IPS-NIHi7 (cell line): ENCODE results near the gene SDC1.
A peak's percentile ranks its signal among the peaks of the same experiment; 100 is the strongest.
"Not testable (repeated sequence)": the region's sequence is repeated elsewhere in the genome, so short reads cannot be mapped to it uniquely, and the experiment has no call there.

Experiments used
- DNase-seq: peaks from one replicate; pipeline ENCODE4 v3.0.0; 2012; ENCODE audit warnings: mixed read lengths; ENCODE audit errors: extremely low spot score

Gene SDC1

DNA sequence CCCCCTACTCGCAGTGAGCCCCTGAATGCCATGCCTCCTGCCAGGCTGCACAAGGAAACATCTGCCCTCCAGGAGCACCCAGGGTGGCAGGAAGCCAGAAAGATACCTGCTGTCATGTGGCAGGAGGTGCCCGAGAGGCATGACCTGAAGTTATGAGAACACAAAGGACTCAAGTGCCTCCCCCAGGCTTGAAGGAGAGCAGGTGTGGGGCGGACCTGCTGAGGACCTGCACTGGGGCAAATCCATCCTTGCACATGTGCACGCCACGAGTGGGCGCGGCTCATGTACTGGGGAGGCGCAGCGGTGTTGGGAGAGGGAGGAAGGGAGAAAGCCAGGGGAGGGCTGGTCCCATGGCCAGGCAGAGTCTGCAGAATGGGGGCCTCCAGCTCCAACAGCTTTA is 26.9 kb downstream of the SDC1 start:
- DNase-seq, result no peak

DNA sequence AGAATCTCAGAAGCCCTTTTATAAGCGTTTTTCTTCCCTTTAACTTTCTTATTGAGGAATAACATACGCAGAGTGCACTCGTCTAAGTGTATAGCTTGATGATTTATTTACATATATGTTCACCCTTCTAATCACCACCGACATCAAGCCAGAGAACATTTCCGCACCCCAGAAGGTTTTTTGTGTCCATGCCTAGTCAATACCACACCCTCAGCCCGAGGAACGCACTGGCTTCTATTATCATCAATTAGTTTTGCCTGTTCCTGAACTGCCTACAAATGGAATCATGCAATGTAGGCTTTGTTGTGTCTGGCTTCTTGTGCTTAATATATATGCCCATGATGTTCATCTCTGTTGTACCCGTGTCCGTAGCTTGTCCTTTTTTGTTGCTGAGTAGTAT is 27.7 kb downstream of the SDC1 start:
- no peak for DNase-seq

DNA sequence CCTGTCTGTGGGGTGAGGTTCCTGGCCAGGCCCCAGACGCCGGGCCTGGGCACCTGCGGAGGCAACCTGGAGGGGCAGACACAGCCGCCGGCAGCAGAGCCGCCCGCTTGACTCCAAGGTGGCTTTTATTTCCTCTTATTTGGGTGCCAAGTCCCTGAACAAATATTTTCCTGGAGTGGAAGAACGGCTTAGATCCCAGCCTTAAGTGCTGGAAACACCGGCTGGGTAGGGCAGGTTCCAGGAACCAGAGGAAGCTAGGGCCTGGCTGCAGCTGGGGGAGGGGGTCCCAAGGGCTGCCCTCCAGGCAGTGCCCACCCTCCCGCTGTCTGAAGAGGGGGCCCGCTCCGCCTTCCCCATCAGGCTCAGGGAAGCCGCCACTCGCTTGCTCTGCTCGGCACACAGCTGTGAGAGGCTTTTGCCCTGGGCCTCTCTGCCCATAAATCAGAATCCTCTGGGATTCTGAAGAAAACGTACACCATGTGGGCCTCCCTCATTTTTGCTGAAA is 28.2 kb downstream of the SDC1 start:
- DNase-seq, result no peak

DNA sequence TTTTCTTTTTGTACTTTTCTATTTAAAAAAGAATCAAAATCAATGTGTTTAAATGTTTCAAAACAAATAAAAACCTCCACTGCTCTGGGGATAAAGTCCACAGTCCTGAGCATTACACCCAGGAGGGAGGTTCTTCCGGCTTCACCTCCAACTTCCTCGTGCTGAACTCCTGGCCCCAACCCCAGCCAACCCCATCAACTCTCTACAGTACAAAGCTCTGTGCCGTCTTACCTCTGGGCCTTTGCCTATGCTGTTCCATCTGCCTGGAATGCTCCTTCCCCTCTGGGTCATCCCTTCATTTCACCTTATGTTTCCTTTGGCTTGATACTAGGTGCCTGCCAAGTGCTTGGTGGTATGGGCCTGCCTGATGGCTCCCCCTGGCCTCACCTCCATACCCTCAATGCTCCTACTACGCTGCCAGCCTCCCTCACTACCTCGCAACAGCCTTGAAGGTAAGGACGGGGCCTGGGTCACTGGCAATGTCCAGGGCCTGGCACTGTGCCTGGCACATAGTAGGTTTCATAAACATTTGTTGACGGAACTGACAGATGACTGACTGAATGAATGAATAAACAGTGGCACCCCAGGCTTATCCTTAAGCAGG is 28.8 kb downstream of the SDC1 start:
- no peak for DNase-seq

DNA sequence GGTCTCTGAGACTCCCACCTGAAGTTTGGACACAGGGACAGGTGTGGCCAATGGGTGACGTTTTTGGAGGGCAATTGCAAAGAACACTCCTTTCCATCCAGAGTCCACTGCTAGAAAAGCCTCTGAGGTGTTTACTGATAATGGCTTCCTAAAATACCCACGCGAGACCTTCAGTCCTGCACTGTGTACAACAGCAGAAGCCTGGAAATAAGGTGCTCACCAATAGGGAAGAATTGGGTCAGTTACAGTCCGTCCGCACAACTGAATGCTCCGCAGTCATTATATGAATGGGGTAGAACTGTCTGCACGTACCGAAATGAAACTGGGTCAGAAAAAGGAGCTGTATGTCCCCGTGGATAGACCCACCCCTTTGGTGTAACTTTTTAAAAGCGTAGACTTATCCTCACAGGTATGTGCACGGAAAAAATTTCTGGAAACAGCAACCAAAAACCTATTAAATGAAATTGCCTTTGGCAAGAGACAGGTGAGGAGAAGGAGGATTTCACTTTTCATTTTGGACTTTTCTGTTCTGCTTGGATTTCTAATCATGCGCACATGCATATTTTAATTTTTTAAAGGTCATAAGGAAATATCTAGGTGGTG is 29.4 kb downstream of the SDC1 start:
- DNase-seq, result no peak

DNA sequence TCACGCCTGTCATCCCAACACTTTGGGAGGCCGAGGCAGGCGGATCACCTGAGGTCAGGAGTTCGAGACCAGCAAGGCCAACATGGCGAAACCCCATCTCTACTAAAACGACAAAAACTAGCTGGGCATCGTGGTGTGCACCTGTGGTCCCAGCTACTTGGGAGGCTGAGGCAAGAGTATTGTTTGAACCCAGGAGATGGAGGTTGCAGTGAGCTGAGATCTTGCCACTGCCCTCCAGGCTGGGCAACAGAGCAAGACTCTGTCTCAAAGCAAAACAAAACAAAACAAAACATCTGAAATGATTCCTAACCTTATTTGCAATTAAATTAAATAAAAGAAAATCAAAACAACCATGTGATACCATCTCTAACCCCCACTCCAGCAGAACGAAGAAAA is 29.9 kb downstream of the SDC1 start:
- not testable (repeated sequence) for DNase-seq

DNA sequence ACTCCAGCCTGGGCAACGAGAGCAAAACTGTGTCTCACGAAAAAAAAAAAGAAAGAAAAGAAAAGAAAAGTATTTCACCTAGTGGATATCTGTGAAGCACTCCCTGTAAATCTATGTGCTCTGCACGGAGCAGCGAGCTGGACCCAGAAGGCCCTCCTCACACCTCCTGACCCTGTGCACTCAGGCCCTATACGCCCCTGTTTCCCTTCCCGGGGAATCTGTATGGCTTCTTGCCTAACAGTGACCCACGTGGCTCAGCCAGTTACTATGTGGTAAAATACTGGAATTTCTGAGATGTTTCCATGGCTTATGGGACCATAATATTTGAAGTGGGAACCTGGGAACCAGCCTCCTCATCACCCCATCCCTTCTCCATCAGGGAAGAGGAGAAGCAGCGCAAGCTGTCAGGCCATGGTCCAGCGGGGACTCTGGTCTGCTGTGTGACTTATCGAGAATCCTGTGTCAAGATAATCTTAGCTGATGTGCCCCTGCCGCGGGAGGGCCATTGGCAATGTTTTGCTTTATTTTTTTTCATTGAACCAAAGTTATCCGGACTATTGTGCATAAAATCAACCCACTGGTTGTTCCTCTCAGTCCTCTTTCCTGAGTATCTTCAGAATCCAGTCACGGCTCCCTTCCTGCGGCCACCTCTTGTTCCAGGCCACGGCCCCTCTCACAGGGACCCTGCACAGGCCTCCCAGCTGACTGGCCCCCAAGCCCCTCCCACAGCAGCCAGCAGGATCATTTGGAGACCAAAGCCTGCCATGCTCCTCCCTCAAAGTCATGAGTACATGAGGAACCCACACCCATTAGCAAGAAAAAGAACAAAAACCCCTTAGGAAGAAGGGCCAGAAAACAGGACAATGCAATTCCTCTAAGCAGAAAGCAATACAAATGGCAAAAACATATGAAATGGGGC is 30.6 kb downstream of the SDC1 start:
- no peak for DNase-seq

DNA sequence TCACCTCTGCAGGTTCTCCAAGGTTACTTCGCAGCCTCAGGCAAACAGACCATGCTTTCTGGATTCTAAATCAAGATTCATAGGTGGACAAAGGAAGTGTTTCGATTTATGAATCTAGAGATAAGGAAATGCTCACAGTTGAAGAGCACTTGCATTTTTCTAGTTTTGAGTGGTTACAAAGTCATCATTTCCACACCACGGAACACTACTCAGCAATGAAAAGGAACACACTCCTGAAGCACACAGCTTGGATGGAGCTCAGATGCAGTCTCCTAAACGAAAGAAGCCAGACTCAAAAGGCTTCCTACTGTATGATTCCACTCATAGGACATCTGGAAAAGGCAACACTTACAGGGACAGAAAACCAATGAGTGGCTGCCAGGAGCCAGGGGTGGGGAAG is 31.7 kb downstream of the SDC1 start:
- DNase-seq, result no peak

DNA sequence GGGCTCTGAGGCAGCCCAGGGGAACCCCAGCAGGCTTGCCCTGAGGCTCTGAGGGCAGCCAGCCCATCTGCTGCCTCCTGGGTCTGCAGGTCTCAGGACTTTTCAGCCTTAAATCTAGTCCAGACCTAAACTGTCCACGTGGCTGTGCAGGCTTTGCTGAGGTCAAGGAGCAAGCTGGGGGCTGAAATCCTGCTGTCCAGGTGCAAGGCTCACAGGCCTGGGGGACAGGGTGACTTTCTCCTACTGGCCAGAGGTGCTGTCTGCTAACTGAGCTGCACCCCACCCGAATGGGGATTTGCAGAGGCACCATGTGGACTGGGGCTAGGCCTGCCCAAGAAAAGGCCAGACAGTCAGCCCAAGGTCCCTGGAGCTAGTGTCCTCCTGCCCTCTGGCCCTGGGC is 32.1 kb downstream of the SDC1 start:
- no peak for DNase-seq

DNA sequence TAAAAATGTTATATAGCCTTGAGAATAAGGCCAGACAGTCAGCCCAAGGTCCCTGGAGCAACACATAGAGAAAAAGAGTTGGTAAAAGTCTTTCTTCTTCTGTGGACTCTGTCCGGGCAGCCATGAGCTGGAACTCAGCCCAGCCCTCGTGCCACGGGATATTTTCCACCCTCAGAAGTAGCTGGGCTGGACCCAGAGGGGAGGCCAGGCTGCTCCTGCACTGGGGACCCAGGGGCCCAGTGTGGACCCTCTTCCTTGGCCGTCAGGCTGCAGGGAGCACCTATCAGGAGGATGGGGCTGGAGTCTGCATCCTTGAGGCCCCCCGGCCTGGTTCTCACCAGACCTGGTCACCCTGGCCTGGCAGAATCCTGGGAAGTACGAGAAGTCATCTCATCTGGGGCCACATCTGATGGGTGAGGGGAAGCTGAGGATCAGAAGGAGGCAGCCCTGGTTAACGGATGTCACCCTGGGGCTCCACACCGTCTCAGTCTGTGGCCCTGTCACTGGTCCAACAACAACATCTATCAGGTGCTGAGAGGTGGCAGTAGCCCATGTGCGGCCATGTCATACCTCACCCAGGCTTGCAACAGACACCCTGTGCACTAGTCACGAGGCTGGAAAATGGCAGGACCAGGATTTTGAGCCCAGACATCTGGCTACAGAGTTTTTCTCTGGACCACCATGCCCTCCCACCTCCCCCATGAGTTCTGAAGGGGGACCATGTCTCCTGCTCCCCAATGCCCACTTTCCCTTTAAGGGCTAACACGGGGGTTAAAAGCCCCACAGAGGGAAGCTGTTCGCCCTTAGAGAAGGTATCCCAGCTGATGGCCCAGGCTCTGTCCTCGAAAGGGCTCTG is 33.0 kb downstream of the SDC1 start:
- no peak for DNase-seq

DNA sequence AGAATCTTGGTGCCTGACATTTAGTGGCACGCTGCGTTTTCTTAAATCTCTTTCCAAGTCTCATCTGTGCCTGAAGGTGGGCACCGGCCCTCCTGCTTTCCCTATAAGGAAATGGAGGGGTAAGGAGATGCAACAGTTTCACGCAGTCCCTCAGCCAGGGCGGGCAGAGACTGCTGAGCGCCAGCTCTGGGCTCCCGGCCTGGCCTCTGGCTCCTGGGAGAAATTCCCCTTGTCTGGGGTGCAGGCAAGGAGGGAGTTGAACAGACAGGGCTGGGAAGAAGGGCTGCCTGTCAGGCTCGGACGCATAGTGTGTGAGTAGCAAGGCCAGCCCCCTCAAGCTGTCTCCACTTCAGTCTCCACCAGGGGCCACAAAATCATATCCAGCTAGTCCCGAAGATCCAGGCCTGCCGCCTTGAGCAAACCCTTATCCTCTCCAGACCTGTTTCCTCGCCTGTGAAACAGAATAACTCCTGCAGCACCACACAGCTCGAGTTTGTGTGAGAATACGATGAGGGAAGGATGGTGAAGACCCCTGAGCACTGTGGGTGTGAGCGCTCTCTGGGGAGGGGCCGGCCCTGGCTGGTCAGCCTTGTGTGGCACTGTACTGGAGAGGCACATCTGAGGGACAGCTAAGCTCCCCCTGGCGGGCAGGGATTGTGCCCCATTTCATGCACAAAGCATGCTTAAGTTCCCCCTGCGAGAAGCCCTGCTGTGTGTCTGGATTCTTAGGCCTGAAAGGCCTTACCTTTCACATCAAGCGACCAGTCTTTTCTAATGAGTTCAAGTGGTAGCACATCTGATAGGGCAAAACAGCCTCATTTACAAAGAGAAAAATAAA is 33.8 kb downstream of the SDC1 start:
- DNase-seq, result peak; percentile 64

DNA sequence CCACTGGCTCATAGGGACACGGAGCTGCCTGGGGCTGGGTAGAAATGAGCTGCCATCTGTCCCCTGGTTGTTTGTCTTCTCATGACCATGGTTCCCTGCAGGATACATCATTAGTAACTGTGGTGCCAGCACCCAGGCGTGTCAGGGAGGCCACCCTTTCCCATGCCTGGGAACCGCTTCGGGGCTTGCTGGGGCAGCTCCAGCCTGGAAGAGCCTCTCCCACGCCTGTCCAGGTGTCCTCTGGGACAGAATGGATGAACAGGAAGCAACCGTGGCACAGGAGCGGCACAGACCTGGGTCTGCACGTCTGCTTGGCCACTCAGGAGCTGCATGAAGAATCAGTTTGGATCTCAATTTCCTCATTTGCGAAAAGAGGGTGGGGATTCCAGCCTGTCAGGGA is 34.8 kb downstream of the SDC1 start:
- DNase-seq, result no peak

DNA sequence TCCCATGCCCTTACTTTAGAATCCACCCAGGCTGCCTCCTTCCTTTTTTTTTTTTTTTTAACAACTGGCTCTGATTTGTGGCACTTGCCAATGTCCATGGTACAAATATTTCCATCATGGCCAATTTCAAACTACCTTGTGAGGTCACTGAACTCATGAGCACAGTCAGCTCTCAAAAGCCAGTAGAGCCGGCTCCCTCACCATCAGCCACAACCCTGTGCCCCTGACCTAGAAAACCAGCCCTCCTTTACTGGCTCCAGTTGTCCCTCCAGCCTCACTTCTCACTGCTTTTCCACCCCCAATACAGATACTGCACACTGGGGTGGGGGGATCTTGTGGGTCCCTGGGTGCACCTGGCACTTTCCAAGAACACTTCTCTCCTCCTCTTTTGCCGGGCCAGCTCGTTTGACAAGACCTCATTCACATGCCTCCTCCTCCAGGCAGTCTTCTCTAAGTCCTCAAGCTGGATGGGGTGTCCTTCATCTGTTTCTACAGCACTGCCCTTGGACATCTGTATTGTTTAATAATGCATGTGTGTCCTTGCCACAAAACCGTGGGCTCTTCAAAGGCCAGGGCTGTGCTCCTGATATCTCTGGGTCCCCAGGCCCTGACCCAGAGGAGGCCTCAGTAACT is 35.5 kb downstream of the SDC1 start:
- DNase-seq, result no peak

DNA sequence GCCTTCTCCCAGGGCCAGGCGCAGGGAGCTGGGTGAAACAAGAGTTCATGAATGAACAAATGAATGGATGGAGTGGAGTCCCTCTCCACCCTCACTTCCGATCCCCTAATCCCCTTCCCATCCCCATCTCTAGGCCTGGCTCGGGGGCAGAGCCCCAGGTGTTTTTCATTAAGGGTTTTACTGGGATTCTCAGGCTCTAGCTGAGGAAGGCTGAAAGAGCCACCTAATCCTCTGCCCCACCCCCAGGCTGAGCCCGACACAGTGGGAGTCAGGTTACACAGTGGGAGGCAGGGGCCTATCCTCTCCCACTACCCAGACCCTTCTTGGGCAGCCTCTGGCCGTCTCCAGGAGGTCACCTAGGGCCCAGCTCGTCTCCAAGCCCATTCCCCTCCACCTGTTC is 36.1 kb downstream of the SDC1 start:
- peak; percentile 49 for DNase-seq

DNA sequence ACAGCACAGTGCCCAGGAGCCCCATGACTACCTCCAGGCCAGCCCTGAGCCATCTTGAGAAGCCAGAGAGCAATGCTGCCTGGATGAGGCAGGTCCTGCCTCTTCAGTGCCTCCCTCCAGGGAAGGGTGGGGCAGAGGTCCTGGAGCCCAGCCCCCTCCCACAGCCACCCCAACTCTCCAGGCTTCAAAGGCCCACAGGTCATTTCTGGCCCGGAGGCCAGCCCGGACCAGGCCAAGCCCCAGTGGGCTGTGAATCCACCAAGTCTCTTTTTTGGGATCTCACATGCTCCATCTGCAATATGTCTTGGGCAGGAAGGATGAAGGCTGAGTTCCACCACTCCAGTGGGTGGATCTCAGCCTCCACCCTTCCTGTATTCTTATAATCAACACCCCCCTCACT is 36.7 kb downstream of the SDC1 start:
- DNase-seq, result no peak

DNA sequence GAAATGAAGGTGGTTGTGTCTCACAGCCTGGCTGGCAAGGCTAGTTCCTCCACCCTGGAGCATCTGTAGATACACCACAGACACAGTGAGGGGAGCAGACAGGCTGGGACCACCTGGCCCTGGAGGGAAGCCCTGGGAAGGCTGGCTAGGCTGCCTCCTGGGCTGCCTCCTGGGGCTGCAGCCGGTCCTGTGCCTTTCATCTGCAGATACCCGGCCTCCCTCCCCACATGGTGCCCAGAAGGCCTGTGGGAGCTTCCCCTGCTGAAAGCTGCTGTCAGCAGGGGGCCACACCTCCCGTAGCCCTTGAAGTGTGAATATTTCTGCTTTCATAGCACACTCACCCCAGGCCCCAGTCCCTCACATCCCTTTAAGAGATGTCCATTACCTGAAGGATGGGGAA is 37.6 kb downstream of the SDC1 start:
- DNase-seq, result no peak

DNA sequence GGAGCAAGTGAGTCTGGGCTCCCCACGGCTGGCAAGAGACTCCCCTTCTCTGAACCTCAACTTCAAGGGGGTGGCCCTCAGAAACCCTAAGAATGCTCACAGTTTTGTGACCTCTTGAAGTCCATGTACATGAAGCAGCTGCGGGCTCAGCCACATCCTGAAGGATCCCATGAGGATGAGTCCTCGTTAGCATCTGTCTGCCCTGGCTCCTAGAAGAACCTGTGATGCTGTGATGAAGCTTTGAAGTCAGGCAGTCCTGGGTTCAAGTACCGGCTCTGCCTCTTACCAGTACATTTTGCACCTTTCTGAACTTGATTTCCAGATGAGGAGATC is 38.1 kb downstream of the SDC1 start:
- DNase-seq, result no peak

DNA sequence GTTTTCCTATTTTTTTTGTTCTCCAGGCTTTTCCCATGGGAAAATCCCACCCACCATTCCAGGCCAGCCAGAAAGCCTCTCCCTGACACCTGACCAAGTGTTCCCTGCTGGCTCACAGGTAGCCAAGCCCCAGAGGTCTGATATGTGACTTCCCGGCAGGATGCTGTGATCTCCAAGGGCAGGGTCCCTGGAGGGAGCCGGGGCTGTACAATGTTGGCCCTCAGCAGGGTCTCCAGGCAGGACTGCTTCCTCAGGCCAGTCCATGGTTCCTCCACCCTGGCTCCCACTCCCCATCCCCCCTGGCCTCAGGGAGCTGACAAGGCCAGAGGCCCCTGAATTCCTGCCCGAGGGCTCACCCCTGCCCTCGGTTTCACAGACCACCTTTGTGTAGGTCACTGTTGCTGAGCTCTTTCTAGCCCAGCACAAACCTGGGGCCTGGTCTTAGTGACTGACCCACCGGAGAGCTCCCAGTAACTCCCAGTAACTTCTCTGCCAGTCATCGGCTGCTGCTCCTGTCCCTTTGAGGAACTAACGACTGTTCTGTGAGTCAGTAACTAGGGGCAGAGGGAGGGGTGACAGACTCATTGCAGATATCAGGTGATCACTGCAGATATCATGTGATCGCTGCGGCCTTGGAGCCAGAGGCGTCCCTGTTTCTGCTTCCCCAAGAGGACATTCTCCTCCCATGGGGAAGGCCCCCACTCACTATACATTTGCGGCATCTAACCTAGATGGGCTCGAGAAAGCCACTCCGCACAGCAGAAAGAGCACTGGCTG is 38.7 kb downstream of the SDC1 start:
- peak; percentile 68 for DNase-seq

DNA sequence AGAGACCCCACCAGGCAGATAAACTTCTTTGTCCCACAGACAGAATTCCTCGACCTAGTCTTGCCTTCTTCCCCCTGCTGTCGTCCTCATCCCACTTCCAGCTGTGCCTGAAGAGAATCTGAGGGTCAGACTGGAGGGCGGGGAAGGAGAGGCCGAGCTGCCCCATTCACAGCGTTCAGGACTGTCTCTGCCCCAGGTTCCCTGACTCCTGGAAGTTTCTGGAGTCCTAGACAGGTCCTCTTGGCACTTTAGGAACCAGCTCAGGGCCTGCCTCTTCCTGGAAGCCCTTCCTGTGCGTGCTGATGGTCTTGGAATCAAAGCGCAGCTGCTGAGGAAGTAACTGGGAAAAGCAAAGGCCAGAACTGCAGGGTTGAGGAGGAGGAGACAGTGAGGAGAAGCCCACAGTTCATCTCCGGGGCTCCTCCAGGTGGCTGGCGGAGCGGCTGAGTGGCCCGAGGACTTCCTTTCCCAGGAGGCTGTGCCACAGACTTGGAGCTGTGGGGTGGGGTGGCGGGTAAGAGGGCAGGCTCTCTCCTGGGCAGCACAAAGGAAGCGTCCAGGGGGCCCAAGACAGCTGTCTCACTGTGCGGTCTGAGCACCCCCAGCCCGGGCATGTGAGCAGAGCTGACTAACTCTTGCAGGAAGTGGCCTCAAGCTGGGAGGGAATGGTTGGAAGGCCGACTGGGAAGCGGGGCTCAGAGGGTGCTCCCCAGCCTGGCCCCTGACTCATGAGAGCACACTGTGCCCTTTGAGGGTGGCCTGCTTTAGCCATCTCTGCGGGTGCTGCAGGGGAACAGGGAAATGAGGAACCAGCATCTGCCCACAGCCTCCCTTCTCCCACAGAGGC is 39.5 kb downstream of the SDC1 start:
- no peak for DNase-seq
